Left cardiac atrium (tissue), 4 donors: Measurements from ENCODE around the gene SERP2. TPM values are rescaled to one million over a fixed set of nuclear protein-coding genes. Genes with fewer than 3 reads are reported as not detected.

Experiments used
- ATAC-seq, 2 donors: fragments of 200-7000 bp; cut with Tn5 transposase; one replicate each; pipeline ENCODE4 v1.9.1; 2020; ENCODE audit warnings: mild to moderate bottlenecking in 2 of 2, moderate library complexity in 2 of 2
- DNase-seq: peaks from one replicate; pipeline ENCODE4 v3.0.0-alpha.2; 2020
- intact Hi-C, 2 donors: fragments of 100-400 bp; cut with DNase I; formaldehyde crosslinking; loops; one replicate each; pipeline versions ENCODE4 v1.14.1 to v1.15.1; 2022 to 2023
- total RNA-seq, 2 donors: library from RNA; stranded (reverse); fragmentation: NEBNext Ultra II Directional; extraction: Animal tissue kit (Norgen Biotek cat#: 25700); gene quantifications; one replicate each; pipeline ENCODE4 v1.2.1, GENCODE V29; 2021
- donor health status: DM: no; HTN: yes; CAD: no.
- donor health status: DM: no; HTN: yes; CAD: no; lungs with severe emphysema.
- donor health status: DM: yes; HTN: yes; CAD: no.
- donor health status: Dilated cardiomyopathy.

The SERP2 gene
- total RNA-seq, 2 donors from 2014 or later: 12.9 to 14.6 TPM

- intact Hi-C loops: loop anchor here in 1 of 2 donors (10.0 kb wide), 1 partner anchor 79 kb away; no protein-coding TSS in a partner anchor
- peak in 1 of 2 donors; percentile 84 for ATAC-seq
- DNase-seq: no peak
Observed at GRCh38 chr13:44403461-44404056, 29.9 kb downstream of the SERP2 start.

- ATAC-seq: no peak
- intact Hi-C loops: loop anchor here in 1 of 2 donors (10.0 kb wide), 1 partner anchor 80 kb away; no protein-coding TSS in a partner anchor
- DNase-seq: no peak
Observed at GRCh38 chr13:44404261-44405132, 30.9 kb downstream of the SERP2 start.

- DNase-seq: no peak
- intact Hi-C loops: loop anchor here in 1 of 2 donors (10.0 kb wide), 1 partner anchor 82 kb away; no protein-coding TSS in a partner anchor
- no peak for ATAC-seq
Observed at GRCh38 chr13:44406617-44407016, 33.0 kb downstream of the SERP2 start.

- ATAC-seq (no peak), DNase-seq (no peak)
- intact Hi-C loops: loop anchor here in 1 of 2 donors (10.0 kb wide), 1 partner anchor 83 kb away; no protein-coding TSS in a partner anchor
Observed at GRCh38 chr13:44407379-44407778, 33.8 kb downstream of the SERP2 start.

GRCh38 chr13:44407891-44408290 is 34.3 kb downstream of the SERP2 start:
- intact Hi-C loops: loop anchor here in 1 of 2 donors (10.0 kb wide), 1 partner anchor 83 kb away; no protein-coding TSS in a partner anchor
- no peak for ATAC-seq

GRCh38 chr13:44409595-44409994 is 36.0 kb downstream of the SERP2 start:
- DNase-seq (no peak), ATAC-seq (no peak)
- intact Hi-C loops: loop anchor here in 1 of 2 donors (10.0 kb wide), 1 partner anchor 85 kb away; no protein-coding TSS in a partner anchor

More at GRCh38 chr13:44407891-44408290, 34.3 kb downstream of the SERP2 start:
- no peak for DNase-seq

- intact Hi-C loops: no loop called here
- ATAC-seq (no peak), DNase-seq (no peak)
Observed at GRCh38 chr13:44410328-44410859, 36.8 kb downstream of the SERP2 start.

- DNase-seq: no peak
- no peak for ATAC-seq
- intact Hi-C loops: no loop called here
Observed at GRCh38 chr13:44411841-44412240, 38.2 kb downstream of the SERP2 start.

GRCh38 chr13:44412346-44412935 is 38.8 kb downstream of the SERP2 start:
- intact Hi-C loops: no loop called here
- no peak for DNase-seq
- peak; percentile 36 to 43 for ATAC-seq

- ATAC-seq (no peak), DNase-seq (no peak)
- intact Hi-C loops: no loop called here
Observed at GRCh38 chr13:44413095-44413494, 39.5 kb downstream of the SERP2 start.

- ATAC-seq: peak in 1 of 2 donors; percentile 25
- no peak for DNase-seq
- intact Hi-C loops: no loop called here
Observed at GRCh38 chr13:44414716-44415115, 41.1 kb downstream of the SERP2 start.

- no peak for DNase-seq
- intact Hi-C loops: no loop called here
- no peak for ATAC-seq
Observed at GRCh38 chr13:44415815-44416214, 42.2 kb downstream of the SERP2 start.

GRCh38 chr13:44416301-44416700 is 42.7 kb downstream of the SERP2 start:
- intact Hi-C loops: no loop called here
- ATAC-seq (peak; percentile 7 to 51), DNase-seq (no peak)

- ATAC-seq (no peak), DNase-seq (no peak)
- intact Hi-C loops: no loop called here
Observed at GRCh38 chr13:44416744-44417143, 43.1 kb downstream of the SERP2 start.

GRCh38 chr13:44417446-44417845 is 43.8 kb downstream of the SERP2 start:
- intact Hi-C loops: no loop called here
- DNase-seq (no peak), ATAC-seq (no peak)

- ATAC-seq: no peak
Observed at GRCh38 chr13:44417876-44418275, 44.3 kb downstream of the SERP2 start.

GRCh38 chr13:44420376-44421220 is 47.0 kb downstream of the SERP2 start:
- DNase-seq (no peak), ATAC-seq (no peak)
- intact Hi-C loops: no loop called here

More at GRCh38 chr13:44417876-44418275, 44.3 kb downstream of the SERP2 start:
- DNase-seq: no peak
- intact Hi-C loops: no loop called here

- DNase-seq: no peak
- ATAC-seq: no peak
- intact Hi-C loops: no loop called here
Observed at GRCh38 chr13:44421853-44422525, 48.4 kb downstream of the SERP2 start.
